ENCODE results near the gene FAM20C.

Gene FAM20C

DNA sequence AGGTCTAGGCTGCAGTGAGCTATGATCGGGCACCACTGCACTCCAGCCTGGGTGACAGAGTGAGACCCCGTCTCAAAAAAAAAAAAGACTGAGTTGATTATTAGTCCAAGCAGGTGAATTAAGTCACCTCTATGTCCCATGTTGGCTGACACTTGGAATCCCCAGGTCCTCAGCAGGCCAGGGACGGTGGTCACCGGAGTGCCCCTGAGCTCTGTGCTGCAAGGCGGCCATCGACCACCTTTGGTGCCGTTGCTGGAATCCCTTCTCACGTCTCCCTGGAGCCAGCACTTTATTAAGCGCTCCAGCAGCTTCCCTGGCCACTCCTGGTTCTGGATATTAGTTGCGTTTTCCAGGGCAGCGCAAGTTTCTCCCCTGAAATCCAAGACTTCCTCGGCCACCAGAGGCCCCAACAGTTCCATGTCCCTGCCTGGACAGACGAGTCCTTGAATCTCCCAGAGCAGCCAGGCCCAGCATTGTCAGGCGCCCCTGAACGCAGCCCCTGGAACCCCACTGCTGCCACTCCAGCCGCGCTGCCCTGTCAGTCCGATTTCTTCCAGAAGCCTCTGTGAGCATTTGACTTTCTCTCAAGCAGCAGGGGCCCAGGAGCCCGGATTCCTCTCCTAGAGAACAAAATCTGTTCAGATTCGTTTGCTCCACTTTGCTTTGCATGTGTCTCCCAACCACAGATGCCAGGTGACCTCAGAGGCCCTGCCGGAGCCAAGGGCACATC, 59.2 kb downstream of the FAM20C start:
- DNase-seq (ENCODE audit: extremely low read depth, low read depth), result no peak
- TF ChIP-seq, protein P1, sequence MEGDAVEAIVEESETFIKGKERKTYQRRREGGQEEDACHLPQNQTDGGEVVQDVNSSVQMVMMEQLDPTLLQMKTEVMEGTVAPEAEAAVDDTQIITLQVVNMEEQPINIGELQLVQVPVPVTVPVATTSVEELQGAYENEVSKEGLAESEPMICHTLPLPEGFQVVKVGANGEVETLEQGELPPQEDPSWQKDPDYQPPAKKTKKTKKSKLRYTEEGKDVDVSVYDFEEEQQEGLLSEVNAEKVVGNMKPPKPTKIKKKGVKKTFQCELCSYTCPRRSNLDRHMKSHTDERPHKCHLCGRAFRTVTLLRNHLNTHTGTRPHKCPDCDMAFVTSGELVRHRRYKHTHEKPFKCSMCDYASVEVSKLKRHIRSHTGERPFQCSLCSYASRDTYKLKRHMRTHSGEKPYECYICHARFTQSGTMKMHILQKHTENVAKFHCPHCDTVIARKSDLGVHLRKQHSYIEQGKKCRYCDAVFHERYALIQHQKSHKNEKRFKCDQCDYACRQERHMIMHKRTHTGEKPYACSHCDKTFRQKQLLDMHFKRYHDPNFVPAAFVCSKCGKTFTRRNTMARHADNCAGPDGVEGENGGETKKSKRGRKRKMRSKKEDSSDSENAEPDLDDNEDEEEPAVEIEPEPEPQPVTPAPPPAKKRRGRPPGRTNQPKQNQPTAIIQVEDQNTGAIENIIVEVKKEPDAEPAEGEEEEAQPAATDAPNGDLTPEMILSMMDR (IDR thresholded peaks at IDR 0.05; ENCODE audit: low read depth, low read length, missing control alignments), result no peak
- no peak overlapping the region for H3K4me3 ChIP-seq (replicated peaks; ENCODE audit: low read depth, low read length)

DNA sequence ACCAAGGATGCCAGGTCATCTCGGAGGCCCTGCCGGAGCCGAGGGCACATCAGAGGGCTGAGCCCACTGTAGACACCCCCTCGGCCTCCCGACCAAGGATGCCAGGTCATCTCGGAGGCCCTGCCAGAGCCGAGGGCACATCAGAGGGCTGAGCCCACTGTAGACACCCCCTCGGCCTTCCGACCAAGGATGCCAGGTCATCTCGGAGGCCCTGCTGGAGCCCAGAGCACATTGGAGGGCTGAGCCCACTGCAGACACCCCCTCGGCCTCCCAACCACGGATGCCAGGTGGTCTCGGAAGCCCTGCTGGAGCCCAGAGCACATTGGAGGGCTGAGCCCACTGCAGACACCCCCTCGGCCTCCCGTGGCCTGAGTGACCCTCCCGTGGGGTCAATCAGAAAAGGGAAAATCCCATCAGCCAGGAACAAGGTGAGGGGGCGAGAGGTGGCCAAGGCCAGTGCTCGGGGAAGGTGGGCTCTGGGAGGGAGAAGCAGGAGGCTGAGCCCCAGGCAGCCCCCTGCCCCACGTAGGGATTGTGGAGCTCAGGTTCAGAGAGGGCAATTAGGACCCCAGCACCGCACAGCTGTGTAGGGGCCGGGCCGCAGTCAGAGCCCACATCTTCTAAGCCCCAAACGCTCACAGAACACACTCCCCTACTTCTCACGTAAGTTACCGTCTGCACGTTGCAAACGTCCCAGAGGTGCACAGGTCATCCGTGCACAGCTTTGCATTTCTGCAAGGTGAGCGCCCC, 60.0 kb downstream of the FAM20C start:
- no peak overlapping the region for H3K4me3 ChIP-seq (replicated peaks; ENCODE audit: low read depth, low read length)
- TF ChIP-seq, protein P1 (IDR thresholded peaks at IDR 0.05; ENCODE audit: low read depth, low read length, missing control alignments), result no peak
- no peak for DNase-seq (ENCODE audit: extremely low read depth, low read depth)

DNA sequence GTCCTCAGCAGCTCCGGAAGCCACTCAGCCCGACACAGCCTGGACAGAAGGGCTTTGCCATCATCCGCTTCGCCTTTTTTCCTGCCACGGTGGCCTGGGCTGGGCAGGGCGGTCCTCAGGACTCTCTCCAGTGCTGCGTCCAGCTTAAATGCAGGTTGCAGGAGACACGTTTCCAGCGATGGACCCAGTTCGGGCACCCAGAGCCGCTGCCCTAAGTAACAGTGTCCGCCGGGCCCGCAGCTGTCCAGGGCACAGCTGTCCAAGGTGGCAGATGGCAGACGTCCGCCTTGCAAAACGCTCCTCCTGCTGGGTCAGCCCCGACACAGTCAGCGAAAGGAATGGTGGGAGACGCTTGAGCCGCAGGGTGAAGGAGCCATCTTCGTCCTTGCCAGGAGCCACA, 60.6 kb downstream of the FAM20C start:
- DNase-seq (ENCODE audit: extremely low read depth, low read depth), result no peak
- TF ChIP-seq, protein P1 (IDR thresholded peaks at IDR 0.05; ENCODE audit: low read depth, low read length, missing control alignments), result no peak
- H3K4me3 ChIP-seq (replicated peaks; ENCODE audit: low read depth, low read length), result no peak overlapping the region

DNA sequence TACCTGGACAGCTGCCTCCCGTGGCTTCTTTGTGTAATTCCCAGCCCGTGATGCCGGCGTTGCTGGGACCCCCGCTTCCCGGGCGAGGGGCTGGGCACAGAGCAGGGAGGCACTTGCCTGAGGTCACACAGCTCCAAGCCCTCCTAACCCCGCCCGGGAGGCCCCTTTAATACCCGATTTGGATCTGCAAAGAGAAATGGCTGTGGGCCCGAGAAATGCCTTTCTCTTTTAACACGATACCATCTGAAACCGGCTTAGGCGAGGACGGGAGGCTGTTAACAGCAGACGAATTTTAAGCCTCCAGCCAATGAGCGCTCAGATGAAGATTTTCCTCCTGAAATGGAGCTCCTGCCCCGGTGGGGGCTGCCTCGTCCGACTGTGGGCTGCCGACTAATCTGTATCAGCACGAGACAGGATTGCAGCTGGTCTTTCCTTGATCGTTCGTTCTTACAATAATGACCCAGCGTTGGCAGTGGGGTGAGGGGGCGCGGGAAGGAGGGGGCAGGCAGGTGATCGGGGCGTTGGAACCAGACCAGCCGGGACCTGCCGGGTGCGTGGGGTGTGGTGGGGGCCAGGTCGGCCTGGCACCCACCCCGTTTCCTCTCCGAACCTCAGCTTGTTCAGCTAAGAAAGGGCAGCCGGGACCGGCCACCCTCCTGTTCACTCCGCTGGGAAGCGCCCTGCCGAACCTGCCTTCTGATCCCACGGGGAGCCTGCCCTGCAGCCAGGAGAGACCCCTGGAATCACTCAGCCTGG, 61.4 kb downstream of the FAM20C start:
- H3K4me3 ChIP-seq (replicated peaks; ENCODE audit: low read depth, low read length), result no peak overlapping the region
- TF ChIP-seq, protein P1 (IDR thresholded peaks at IDR 0.05; ENCODE audit: low read depth, low read length, missing control alignments), result no peak
- DNase-seq (ENCODE audit: extremely low read depth, low read depth), result no peak

DNA sequence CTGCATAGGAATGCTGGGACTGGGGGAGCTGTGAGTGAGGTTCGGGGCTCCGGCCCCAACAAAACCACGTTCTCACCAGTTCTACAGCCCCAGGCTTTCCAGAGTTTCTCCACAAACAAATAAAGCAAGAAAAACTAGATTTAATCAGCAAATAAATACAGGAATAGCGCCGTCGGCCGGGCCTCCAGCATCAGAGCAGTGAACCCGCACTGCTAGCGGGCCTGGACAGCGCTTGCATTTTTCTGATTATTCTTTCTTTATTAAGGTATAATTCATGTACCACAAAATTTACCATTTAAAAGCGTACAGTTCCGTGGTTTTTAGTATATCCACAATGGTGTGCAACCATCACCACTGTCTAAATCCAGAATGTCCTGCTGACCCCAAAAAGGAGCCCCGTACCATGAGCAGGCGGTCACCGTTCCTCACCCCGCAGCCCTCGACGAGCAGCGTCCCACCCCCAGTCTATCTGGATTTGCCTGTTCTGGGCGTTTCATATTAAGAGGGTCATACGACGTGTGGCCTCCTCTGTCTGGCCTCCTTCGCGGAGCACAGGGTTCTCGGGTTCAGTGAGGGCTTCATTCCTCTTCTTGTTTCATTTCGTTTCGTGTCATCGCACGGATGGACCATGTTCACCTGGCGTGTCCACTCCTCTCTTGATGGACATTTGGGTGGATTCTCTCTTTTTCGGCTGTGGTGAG, 62.1 kb downstream of the FAM20C start:
- H3K4me3 ChIP-seq (replicated peaks; ENCODE audit: low read depth, low read length), result no peak overlapping the region
- no peak for DNase-seq (ENCODE audit: extremely low read depth, low read depth)
- TF ChIP-seq, protein P1 (IDR thresholded peaks at IDR 0.05; ENCODE audit: low read depth, low read length, missing control alignments), result no peak

DNA sequence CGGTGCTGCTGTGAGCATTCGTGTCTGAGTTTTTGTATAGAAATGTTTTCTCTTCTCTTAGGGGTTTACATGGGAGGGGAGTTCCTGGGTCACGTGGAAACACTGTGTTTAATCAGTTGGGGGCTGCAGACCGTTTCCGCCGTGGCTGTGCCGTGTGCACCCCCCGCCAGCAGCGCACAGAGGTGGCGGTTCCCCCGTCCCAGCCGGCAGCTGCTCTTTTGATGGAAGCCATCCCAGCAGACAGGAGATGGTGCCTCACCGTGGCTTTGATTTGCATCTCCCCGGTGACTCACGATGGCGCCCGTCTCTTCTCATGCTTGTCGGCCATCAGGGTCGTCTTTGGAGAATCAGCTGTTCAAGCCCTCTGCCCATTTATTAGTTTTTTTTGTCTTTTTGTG, 62.7 kb downstream of the FAM20C start:
- no peak overlapping the region for H3K4me3 ChIP-seq (replicated peaks; ENCODE audit: low read depth, low read length)
- TF ChIP-seq, protein P1 (IDR thresholded peaks at IDR 0.05; ENCODE audit: low read depth, low read length, missing control alignments), result no peak
- DNase-seq (ENCODE audit: extremely low read depth, low read depth), result no peak

Measured in HFF-Myc (cell line).